CD4-positive, alpha-beta T cell treated with Interleukin-6 for 4 hours (primary cell): ENCODE measurements around the gene JAML.

Experiments used
- DNase-seq: peaks from one replicate; pipeline ENCODE4 v3.0.0-alpha.2; 2020; ENCODE audit warnings: mixed read lengths

JAML gene

DNA sequence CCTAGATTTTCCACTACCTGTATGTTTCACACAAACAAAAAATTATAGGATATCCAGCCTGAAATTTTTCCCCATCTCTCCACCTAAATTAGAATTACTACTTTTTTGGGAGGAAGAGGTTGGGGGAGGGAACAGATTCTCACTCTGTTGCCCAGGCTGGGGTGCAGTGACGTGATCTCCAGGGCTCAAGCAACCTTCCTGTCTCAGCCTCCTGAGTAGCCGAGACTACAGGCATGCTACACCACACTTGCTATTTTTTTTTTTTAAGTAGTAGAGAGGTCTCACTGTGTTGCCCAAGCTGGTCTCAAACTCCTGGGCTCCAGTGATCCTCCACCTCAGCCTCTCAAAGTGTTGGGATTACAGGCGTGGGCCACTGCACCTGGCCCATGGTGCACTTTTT, 9.5 kb downstream of the JAML start:
- DNase-seq = peak; percentile 52

GRCh38 chr11:118214210-118214914, 10.4 kb downstream of the JAML start:
- no peak for DNase-seq

GRCh38 chr11:118213781-118214180, 11.0 kb downstream of the JAML start:
- DNase-seq = no peak

DNA sequence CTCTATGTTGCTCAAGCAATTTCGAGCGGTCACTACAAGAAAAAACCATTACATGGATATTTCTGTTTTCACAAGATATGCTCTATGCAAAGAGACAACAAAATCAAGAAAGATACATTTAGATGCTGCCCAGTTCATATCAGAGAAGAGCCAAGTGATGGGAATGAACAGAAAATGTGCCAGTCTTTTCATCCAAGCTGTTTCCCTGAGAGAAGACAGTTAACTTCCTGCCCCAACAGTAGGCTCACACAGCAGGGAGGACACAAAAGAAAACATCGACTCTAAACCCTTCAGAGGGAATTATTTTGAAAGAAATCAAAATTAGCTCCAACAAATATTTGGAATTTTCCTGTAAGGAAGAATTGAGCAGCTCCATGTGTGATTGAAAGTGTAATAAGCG, 11.6 kb downstream of the JAML start:
- no peak for DNase-seq

DNA sequence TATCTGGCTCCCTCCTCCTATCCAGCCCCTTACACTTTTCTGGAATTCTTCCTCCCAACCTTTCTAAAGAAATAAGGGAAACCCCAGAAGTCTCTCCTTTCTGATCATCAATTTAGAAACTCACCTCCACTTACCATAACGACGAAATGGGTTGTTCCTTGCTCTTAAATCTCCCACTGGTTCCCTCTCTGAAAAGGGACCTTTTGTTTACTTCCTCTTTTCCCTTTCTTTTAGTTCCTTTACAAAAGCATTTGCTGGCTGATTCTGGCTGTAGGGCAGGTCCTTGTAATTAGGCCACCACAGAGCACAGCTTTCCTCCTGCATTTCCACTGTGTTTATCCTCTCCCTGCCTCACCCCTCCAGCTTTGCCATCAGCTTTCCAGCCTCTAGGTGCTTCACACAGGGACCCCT, 12.0 kb downstream of the JAML start:
- no peak for DNase-seq

- DNase-seq = no peak
These were observed 12.6 kb downstream of the JAML start for GRCh38 chr11:118212131-118212725.

DNA sequence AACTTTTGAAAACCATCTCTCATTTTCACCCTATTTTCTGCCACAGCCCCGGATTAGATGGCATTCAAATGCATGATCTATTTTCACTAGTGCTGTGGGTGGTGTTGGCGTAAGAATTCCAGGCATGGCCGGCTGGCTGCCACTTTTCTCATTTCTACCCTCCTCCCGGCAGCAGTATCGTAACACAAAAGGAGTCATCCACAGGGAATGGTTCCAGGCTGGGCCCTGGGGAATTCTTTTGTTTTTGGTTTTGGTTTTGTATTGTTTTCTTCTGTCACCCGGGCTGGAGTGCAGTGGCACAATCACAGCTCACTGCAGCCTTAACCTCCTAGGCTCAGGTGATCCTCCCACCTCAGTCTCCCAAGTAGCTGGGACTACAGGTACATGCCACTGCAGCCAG, 13.8 kb downstream of the JAML start:
- no peak for DNase-seq

- no peak for DNase-seq
These were observed 14.5 kb downstream of the JAML start for GRCh38 chr11:118210323-118210722.

- DNase-seq = no peak
These were observed 15.8 kb downstream of the JAML start for GRCh38 chr11:118209033-118209432.

DNA sequence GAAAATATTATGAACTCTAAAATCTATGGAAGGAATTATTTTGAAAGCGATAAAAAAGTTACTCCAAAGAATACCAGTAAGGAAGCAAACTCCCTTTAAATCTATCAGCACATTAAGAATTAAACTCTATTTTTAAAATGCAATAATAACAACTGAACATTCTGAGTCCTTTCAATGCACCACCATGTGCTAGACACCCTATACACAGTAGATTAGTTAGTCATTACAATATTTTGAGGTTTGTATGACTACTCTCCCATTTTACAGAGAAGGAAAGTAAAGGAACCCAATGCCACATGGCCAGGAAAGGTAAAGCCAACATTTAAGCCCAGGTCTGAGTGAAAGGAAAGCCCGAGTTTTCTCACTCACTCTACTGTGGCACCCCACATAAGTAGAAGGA, 17.7 kb downstream of the JAML start:
- DNase-seq = no peak

DNA sequence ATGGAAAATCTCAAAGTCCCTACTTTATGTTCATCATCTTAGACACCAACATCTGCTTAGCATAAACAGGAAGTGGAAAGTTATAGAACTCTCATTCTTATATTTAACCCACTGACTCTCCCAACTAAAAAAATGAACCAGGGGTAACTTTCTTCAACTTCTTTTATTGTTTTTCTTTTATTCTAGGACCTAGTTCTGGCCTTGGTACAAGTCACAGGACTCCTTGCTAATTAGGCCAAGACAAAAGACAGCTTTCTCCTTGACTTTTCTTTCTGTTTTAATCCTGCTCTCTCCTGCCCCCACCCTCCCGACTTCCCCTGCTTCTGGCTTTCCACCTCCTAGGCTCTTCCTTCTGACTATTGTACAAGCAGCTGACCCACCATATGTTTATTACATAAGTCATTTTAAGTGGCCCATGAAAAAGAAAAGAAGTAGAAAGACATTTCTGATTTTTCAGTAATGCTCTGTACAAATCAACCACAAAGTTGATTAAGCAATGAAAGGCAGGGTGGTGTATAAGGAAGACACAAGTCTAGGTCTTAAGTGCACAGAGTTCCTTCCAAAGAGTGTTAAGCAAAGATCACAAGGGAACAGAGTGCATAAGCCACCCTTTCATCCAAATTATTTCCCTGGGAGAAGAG, 18.3 kb downstream of the JAML start:
- DNase-seq = no peak

DNA sequence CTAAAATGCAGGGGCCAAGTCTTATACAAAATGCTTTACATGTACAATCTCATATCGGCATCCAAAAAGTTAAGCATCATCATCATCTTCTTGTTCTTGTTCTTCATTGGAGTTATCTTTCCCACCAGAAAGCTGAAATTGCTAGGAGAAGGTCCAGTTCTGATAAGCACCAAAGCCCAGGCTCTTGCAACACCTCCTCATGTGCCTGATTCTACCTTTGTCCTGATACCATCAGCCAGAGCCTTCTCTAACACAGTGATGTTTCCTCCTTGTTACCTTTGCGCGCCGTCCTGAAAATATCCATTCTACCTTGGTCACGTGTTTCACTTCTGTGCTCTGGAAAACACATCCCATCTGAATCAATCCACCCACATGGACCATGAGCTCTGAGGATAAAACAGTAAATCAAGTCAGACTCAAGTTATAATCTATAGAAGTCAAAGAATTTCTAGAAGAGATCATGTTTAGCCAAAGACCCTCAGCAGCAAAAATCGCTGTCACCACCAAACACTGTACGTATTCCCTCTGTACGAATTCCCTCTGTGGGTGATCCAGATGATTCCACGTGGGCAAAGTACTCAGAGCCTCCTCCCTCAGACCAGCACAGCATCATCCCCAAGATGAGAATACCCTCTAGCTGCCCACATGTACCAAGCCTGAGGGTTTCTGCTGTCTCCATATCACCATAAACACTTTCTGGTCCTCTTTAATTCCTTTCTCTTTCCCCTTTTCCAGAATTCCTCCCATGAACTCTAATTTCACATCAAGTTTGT, 19.0 kb downstream of the JAML start:
- DNase-seq = no peak

GRCh38 chr11:118202599-118203422, 22.0 kb downstream of the JAML start:
- DNase-seq = peak; percentile 73

- no peak for DNase-seq
These were observed 22.8 kb downstream of the JAML start for GRCh38 chr11:118201966-118202365.

- peak; percentile 23 for DNase-seq
These were observed 23.7 kb downstream of the JAML start for GRCh38 chr11:118200901-118201680.

- DNase-seq = no peak
These were observed 24.3 kb downstream of the JAML start for GRCh38 chr11:118200497-118200896.

- DNase-seq = no peak
These were observed 25.7 kb downstream of the JAML start for GRCh38 chr11:118199135-118199534.

GRCh38 chr11:118198370-118198769, 26.4 kb downstream of the JAML start:
- DNase-seq = peak; percentile 90

DNA sequence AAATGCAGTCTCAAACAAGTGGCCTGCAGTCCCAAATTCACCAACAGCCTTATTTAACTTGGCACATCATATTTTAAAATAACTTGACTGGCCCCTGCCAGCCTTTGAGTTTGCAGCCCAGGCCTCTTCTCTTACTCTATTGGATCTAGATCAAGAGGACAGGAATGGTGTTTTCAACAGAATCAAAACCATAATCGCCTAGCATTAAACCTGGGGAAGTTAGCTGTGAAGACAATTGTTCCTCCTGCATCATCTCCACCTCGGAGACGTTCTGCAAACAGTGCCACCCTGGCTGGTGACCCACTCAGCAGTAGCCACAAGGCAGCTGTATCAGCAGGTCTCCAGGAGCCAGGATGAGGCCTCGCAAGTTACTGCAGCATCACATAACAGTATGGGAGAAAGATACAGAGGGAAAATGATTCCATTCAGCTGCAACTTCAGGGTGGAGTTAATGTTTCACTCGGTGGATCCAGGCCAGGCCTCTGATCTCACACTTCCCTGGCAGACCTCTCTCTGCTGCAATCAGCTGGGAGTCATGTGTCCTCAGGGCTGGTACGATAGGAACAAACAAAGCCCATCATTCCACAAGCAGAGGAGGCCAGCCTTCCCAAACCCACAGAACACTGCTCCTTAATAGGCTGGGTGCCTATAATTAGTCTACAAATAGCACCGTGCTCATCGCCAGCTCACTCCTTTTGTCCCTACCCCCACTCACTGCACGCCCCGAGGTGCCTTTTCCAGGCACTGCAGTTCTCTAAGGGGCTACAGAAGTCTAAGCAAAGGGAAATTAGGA, 29.8 kb downstream of the JAML start:
- no peak for DNase-seq

- no peak for DNase-seq
These were observed 30.8 kb downstream of the JAML start for GRCh38 chr11:118193910-118194566.
